Endothelial cell of umbilical vein (primary cell): ENCODE data around the gene GRIN3A. TPM values are rescaled to one million over a fixed set of nuclear protein-coding genes. Genes with fewer than 3 reads are reported as not detected.

ENCODE experiments used
- BruUV-seq: library from RNA; stranded (reverse); fragments of 400-500 nt; replicated peaks from 2 replicates; lab custom pipeline; 2021; lab: Mats Ljungman, UMichigan
- CTCF ChIA-PET: fragments of 300-600, 350-600 bp; sonication (Branson Sonifier 250); formaldehyde crosslinking; loops from one replicate; lab custom pipeline; 2021; ENCODE audit warnings: antibody characterized with exemption, inconsistent platforms; lab: Charles Lee
- POLR2A ChIA-PET: fragments of 300-600, 350-600 bp; sonication (Branson Sonifier 250); formaldehyde crosslinking; loops from one replicate; lab custom pipeline; 2021; ENCODE audit warnings: antibody characterized with exemption, inconsistent platforms; lab: Charles Lee
- DNase-seq: peaks from one replicate; pipeline ENCODE4 v3.0.0-alpha.2; 2011; ENCODE audit warnings: low read depth, low spot score
- FAIRE-seq: peaks from 2 replicates; lab custom pipeline; 2011; peaks lifted over from hg19 to GRCh38; lab: Jason Lieb, UNC
- H2AFZ ChIP-seq: 2 replicates; pipeline ENCODE4 v1.6.0; 2012; ENCODE audit warnings: low read depth, low read length, control low read depth, inconsistent platforms
- H3K27ac ChIP-seq: 2 replicates; pipeline ENCODE4 v1.5.1; 2011; ENCODE audit warnings: low read depth, mild to moderate bottlenecking, control low read depth, low read length, moderate library complexity; ENCODE audit not compliant: insufficient read depth
- H3K27me3 ChIP-seq, 2 experiments: 2 replicates each; pipeline versions ENCODE4 v1.6.0 to v1.6.1; 2011; ENCODE audit warnings: low read length in 2 of 2, mixed read lengths in 1 of 2; ENCODE audit not compliant: control insufficient read depth in 2 of 2, insufficient read depth in 2 of 2
- H3K36me3 ChIP-seq, 2 experiments: 2 replicates in 1 of 2; 3 replicates in 1 of 2; pipeline ENCODE4 v1.5.1; 2011; ENCODE audit warnings: low read length in 2 of 2, mild to moderate bottlenecking in 1 of 2, moderate library complexity in 1 of 2; ENCODE audit not compliant: control insufficient read depth in 2 of 2, insufficient read depth in 2 of 2; ENCODE audit errors: extremely low read depth in 1 of 2
- H3K4me1 ChIP-seq: 3 replicates; pipeline ENCODE4 v1.5.1; 2011; ENCODE audit warnings: mild to moderate bottlenecking, low read length; ENCODE audit not compliant: control insufficient read depth, insufficient read depth; ENCODE audit errors: extremely low read depth
- H3K4me2 ChIP-seq: 2 replicates; pipeline ENCODE4 v1.6.1; 2011; ENCODE audit warnings: low read length, control low read depth, mixed read lengths; ENCODE audit not compliant: insufficient read depth
- H3K4me3 ChIP-seq, 3 experiments: fragments of 200-600 bp in 1 of 3; sonication (generic), shearing (Covaris generic) in 1 of 3; replicated peaks in 1 of 3; 2 replicates each; pipeline ENCODE4 v1.5.1; 2011 to 2016; ENCODE audit warnings: control low read depth in 3 of 3, low read length in 3 of 3, mild to moderate bottlenecking in 2 of 3, inconsistent platforms in 1 of 3, low read depth in 1 of 3, moderate library complexity in 1 of 3; ENCODE audit not compliant: insufficient read depth in 1 of 3
- H3K79me2 ChIP-seq: 2 replicates; pipeline ENCODE4 v1.6.0; 2012; ENCODE audit warnings: low read length, inconsistent platforms; ENCODE audit not compliant: control insufficient read depth, insufficient read depth
- H3K9ac ChIP-seq: replicated peaks from 2 replicates; pipeline ENCODE3; 2011; ENCODE audit warnings: low read length, control low read depth; ENCODE audit not compliant: insufficient read depth; ENCODE audit errors: extremely low read depth
- H3K9me1 ChIP-seq: replicated peaks from 3 replicates; pipeline ENCODE4 v1.6.0; 2011; ENCODE audit warnings: mild to moderate bottlenecking, low read length; ENCODE audit not compliant: control insufficient read depth, insufficient read depth; ENCODE audit errors: extremely low read depth
- H3K9me3 ChIP-seq: replicated peaks from 2 replicates; pipeline ENCODE4 v1.5.1; 2012; ENCODE audit warnings: low read length, inconsistent platforms; ENCODE audit not compliant: control insufficient read depth, insufficient read depth
- H4K20me1 ChIP-seq: replicated peaks from 2 replicates; pipeline ENCODE3; 2011; ENCODE audit warnings: mild to moderate bottlenecking, low read length; ENCODE audit not compliant: control insufficient read depth, insufficient read depth; ENCODE audit errors: extremely low read depth
- CTCF ChIP-seq, 2 donors: IDR thresholded peaks; 1 replicate in 1 of 2; 2 replicates in 1 of 2; pipeline ENCODE4 v1.5.1; 2011; ENCODE audit warnings: low read length in 2 of 2, mild to moderate bottlenecking in 2 of 2, moderate library complexity in 2 of 2, control low read depth in 1 of 2, inconsistent platforms in 1 of 2, low read depth in 1 of 2; ENCODE audit not compliant: insufficient read depth in 1 of 2; ENCODE audit errors: extremely low read depth in 1 of 2
- EZH2 ChIP-seq: IDR thresholded peaks from 2 replicates; pipeline ENCODE4 v1.6.1; 2012; ENCODE audit warnings: borderline replicate concordance, low read depth, mild to moderate bottlenecking, moderate library complexity, low read length, inconsistent platforms; ENCODE audit not compliant: severe bottlenecking
- FOS ChIP-seq: IDR thresholded peaks from 2 replicates; pipeline ENCODE4 v1.6.1; 2011; ENCODE audit warnings: mild to moderate bottlenecking, low read length, moderate library complexity, borderline replicate concordance; ENCODE audit not compliant: insufficient read depth
- GATA2 ChIP-seq: IDR thresholded peaks from 2 replicates; pipeline ENCODE4 v1.7.0; 2011; ENCODE audit warnings: low read depth, mild to moderate bottlenecking, moderate library complexity, mixed read lengths, low read length; ENCODE audit not compliant: insufficient read length, insufficient read depth
- JUN ChIP-seq: IDR thresholded peaks from 2 replicates; pipeline ENCODE4 v1.6.1; 2011; ENCODE audit warnings: borderline replicate concordance, low read depth; ENCODE audit not compliant: insufficient read length, insufficient read depth
- MYC ChIP-seq: IDR thresholded peaks from one replicate; pipeline ENCODE4 v1.6.1; 2011; ENCODE audit warnings: mild to moderate bottlenecking, low read depth, low read length
- POLR2A ChIP-seq: IDR thresholded peaks from 2 replicates; pipeline ENCODE4 v1.6.1; 2012; ENCODE audit warnings: low read depth, mild to moderate bottlenecking, control low read depth, low read length
- POLR2AphosphoS5 ChIP-seq: IDR thresholded peaks from 2 replicates; pipeline ENCODE4 v1.6.1; 2012; ENCODE audit warnings: low read depth, mild to moderate bottlenecking, control low read depth, low read length, moderate library complexity; ENCODE audit not compliant: insufficient read depth
- dilution Hi-C: fragments of 300-500 bp; cut with MboI; formaldehyde crosslinking; loops from one replicate; pipeline ENCODE4 v1.15.0; 2019; ENCODE audit warnings: low sequenced_read_pairs; ENCODE audit not compliant: extremely low pct_ligation_motif_present
- intact Hi-C: fragments of 100-400 bp; cut with micrococcal nuclease; formaldehyde crosslinking; loops from one replicate; pipeline ENCODE4 v1.10.0; 2022
- polyA plus RNA-seq, 4 experiments: library from polyadenylated mRNA; depleted of rRNA in 3 of 4; stranded (reverse) in 3 of 4; unstranded in 1 of 4; fragments of >200 nt; gene quantifications; 2 replicates each; pipeline versions ENCODE4 v1.2.1 to v1.2.3, GENCODE V29; 2011 to 2012; ENCODE audit warnings: missing spikeins in 1 of 4
- total RNA-seq: library from RNA; stranded (reverse); gene quantifications from 2 replicates; pipeline ENCODE4 v1.2.3, GENCODE V29; 2021
- TF ChIP-seq, protein P1 (sequence below): IDR thresholded peaks from 2 replicates; pipeline ENCODE4 v1.6.1; 2011; ENCODE audit not compliant: insufficient read depth, insufficient read length

GRIN3A gene
- total and polyA plus RNA-seq, 2 donors (not counting 3 experiments of a cell fraction or from before 2014, with no cell fraction given) = not detected

DNA sequence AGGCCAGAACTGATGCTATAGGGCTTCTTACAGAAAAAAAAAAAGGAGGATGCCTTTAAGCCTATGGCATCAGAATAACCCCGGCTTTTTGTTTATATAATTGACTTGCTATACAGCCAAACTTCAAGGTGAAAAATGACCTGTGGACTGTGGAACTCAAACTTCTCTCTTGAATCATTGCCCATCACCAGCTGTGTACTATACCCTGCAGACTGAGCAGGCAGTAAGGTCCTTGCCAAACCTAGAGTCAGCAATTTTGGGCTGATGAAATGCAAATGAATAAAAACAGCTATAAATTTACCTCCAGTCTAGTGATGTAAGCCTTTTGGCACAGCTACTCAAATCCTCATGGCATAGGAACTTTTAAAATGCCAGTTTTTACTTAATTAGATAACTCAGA lies 99.1 kb downstream of the GRIN3A start:
- Histone ChIP-seq H3K27me3 (no peaks in the 10 kb centered on the region), H3K27ac (no peak overlapping the region), H2AFZ (no peak overlapping the region), H3K4me2 (no peak overlapping the region), H3K79me2 (no peaks in the 10 kb centered on the region), H3K36me3 (no peaks in the 10 kb centered on the region), H3K9me3 (no peaks in the 10 kb centered on the region), H3K4me3 (no peak overlapping the region), H3K9ac (no peak overlapping the region), H4K20me1 (no peaks in the 10 kb centered on the region), H3K9me1 (no peaks in the 10 kb centered on the region), H3K4me1 (no peaks in the 10 kb centered on the region)
- ChIA-PET POLR2A (no interaction called here), CTCF (no interaction called here)
- BruUV-seq = no TSS peak
- dilution Hi-C loops (no loop called here), intact Hi-C loops (no loop called here)
- TF ChIP-seq, protein P1, sequence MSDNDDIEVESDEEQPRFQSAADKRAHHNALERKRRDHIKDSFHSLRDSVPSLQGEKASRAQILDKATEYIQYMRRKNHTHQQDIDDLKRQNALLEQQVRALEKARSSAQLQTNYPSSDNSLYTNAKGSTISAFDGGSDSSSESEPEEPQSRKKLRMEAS = no peak
- TF ChIP-seq JUN = no peak
- TF ChIP-seq MYC = no peak
- TF ChIP-seq EZH2 = no peak
- TF ChIP-seq POLR2A = no peak
- no peak for TF ChIP-seq CTCF (IDR thresholded peaks at IDR 0.05; ENCODE audit: extremely low read depth in 1 of 2, insufficient read depth in 1 of 2, low read depth in 1 of 2, low read length in 2 of 2)
- no peak for TF ChIP-seq GATA2
- TF ChIP-seq POLR2AphosphoS5 = no peak
- TF ChIP-seq FOS = no peak
- FAIRE-seq = no peak
- DNase-seq = no peak
